HG02981 (cell line): Measurements from ENCODE around the gene YWHAH.

Experiments
- ATAC-seq: cut with Tn5 transposase; IDR thresholded peaks from one replicate; pipeline ENCODE4 v1.9.1; 2021; ENCODE audit warnings: mild to moderate bottlenecking, moderate library complexity; ENCODE audit not compliant: unreplicated experiment

Gene YWHAH

GRCh38 chr22:31922534-31922933 lies 21.8 kb upstream of the YWHAH start:
- ATAC-seq, result no peak

GRCh38 chr22:31923136-31923535 lies 21.2 kb upstream of the YWHAH start:
- ATAC-seq, result no peak

- ATAC-seq, result no peak
Measured at GRCh38 chr22:31923747-31924146, 20.6 kb upstream of the YWHAH start.

GRCh38 chr22:31925056-31925455 lies 19.3 kb upstream of the YWHAH start:
- no peak for ATAC-seq

- no peak for ATAC-seq
Measured at GRCh38 chr22:31926024-31926423, 18.3 kb upstream of the YWHAH start.

GRCh38 chr22:31926969-31927368 lies 17.4 kb upstream of the YWHAH start:
- no peak for ATAC-seq

GRCh38 chr22:31927562-31927961 lies 16.8 kb upstream of the YWHAH start:
- ATAC-seq, result no peak

- no peak for ATAC-seq
Measured at GRCh38 chr22:31929167-31929930, 15.0 kb upstream of the YWHAH start.

GRCh38 chr22:31932863-31933262 lies 11.5 kb upstream of the YWHAH start:
- ATAC-seq, result no peak

GRCh38 chr22:31933406-31933805 lies 10.9 kb upstream of the YWHAH start:
- ATAC-seq, result no peak

- ATAC-seq, result no peak
Measured at GRCh38 chr22:31933816-31934482, 10.4 kb upstream of the YWHAH start.

GRCh38 chr22:31935961-31936635 lies 8.2 kb upstream of the YWHAH start:
- ATAC-seq, result no peak

GRCh38 chr22:31937341-31937740 lies 7.0 kb upstream of the YWHAH start:
- no peak for ATAC-seq

GRCh38 chr22:31938296-31938695 lies 6.0 kb upstream of the YWHAH start:
- no peak for ATAC-seq

GRCh38 chr22:31940506-31940905 lies 3.8 kb upstream of the YWHAH start:
- ATAC-seq, result no peak

- ATAC-seq, result no peak
Measured at GRCh38 chr22:31942091-31942490, 2.2 kb upstream of the YWHAH start.

- ATAC-seq, result no peak
Measured at GRCh38 chr22:31943206-31943977, 943 bp upstream of the YWHAH start.

GRCh38 chr22:31944700-31945442 lies 536 bp downstream of the YWHAH start:
- peak; percentile 20 for ATAC-seq

- no peak for ATAC-seq
Measured at GRCh38 chr22:31945443-31945855, 1.1 kb downstream of the YWHAH start.

- no peak for ATAC-seq
Measured at GRCh38 chr22:31945971-31946680, 1.8 kb downstream of the YWHAH start.
